Activated T-cell treated with anti-CD3 and anti-CD28 coated beads for 1 hour (primary cell): ENCODE measurements around the gene PM20D1.
"Not testable (repeated sequence)": the region's sequence is repeated elsewhere in the genome, so short reads cannot be mapped to it uniquely, and the experiment has no call there.

Source experiments
- DNase-seq: peaks from one replicate; pipeline ENCODE4 v3.0.0-alpha.2; 2020; ENCODE audit warnings: low read depth

PM20D1 gene, protein sequence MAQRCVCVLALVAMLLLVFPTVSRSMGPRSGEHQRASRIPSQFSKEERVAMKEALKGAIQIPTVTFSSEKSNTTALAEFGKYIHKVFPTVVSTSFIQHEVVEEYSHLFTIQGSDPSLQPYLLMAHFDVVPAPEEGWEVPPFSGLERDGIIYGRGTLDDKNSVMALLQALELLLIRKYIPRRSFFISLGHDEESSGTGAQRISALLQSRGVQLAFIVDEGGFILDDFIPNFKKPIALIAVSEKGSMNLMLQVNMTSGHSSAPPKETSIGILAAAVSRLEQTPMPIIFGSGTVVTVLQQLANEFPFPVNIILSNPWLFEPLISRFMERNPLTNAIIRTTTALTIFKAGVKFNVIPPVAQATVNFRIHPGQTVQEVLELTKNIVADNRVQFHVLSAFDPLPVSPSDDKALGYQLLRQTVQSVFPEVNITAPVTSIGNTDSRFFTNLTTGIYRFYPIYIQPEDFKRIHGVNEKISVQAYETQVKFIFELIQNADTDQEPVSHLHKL

DNA sequence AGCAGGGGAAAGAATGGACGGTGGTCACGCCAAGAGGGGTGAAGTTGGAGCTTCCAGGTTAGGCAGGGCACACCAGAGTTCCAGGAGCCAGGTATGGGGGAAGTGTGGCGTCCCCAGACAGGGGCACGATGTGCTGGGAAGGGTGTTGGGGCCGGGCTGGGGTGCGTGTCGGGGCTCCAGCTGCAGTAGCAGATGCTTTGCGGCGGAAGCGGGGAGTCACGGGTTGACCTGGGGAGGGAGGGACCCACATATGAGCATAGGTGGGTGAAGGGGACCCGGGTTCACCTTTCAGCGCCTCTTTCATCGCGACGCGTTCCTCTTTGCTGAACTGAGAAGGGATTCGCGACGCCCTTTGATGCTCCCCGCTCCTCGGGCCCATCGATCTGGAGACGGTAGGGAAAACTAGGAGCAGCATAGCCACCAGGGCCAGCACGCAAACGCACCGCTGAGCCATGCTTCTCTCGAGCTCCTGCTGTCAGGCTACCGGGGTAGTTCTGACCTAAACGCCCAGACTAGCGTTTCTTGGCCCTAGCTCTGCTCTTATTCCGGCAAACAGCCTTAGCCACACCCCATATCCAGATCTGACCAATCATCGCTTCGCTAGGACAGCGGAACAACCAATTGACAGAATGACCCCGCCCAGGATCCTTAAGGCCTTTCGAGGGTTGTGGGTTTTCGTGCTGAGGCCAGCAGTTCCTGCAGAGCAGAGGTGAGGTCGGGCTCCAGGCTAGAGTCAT lies at the start of gene PM20D1:
PM20D1 (minus strand) TSS at position 514 of the 737 bp plus-strand sequence; CDS start at position 454, 60 bp downstream.
- peak; percentile 61 for DNase-seq

- no peak for DNase-seq
These were observed 46.4 kb upstream of the PM20D1 start for GRCh38 chr1:205896351-205896750.

DNA sequence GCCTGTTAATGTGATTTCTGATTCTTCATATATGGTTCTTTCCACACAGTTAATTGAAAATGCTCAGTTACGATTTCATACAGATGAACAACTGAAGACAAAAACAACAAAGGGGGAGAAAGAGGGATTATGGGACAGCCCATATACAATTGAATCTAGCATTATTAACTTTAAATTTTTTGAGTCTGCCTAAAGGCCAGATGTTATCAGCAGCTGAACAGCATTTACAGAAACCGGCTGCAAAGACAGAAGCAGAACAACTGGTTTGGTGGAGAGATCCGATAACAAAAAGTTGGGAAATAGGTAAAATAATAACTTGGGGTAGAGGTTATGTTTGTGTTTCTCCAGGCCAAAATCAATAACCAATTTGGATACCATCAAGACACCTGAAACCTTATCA lies 44.2 kb upstream of the PM20D1 start:
- not testable (repeated sequence) for DNase-seq

GRCh38 chr1:205892175-205892574 lies 42.2 kb upstream of the PM20D1 start:
- DNase-seq = not testable (repeated sequence)

DNA sequence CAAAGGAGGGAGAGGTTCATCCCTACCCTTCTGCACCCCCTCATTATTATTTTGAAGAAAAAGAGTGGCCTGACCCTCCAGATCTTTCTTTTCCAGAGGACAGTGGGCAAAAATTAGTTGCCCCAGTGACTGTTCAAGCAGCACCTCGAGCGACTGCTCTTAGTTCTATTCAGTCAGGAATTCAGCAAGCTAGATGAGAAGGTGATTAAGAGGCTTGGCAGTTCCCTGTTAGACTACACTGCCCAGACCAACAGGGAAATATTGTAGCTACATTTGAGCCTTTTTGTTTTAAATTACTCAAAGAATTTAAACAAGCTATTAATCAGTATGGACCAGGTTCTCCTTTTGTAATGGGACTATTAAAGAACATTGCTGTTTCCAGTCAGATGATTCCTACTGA lies 41.5 kb upstream of the PM20D1 start:
- not testable (repeated sequence) for DNase-seq

DNA sequence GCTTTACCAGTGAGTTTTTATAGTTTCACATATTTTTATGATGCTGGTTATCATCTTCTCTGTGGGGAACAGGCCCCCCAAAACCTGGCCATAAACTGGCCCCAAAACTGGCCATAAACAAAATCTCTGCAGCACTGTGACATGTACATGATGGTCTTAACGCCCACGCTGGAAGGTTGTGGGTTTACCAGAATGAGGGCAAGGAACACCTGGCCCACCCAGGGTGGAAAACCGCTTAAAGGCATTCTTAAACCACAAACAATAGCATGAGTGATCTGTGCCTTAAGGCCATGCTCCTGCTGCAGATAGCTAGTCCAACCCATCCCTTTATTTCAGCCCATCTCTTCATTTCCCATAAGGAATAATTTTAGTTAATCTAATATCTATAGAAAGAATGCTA lies 40.7 kb upstream of the PM20D1 start:
- DNase-seq = not testable (repeated sequence)

DNA sequence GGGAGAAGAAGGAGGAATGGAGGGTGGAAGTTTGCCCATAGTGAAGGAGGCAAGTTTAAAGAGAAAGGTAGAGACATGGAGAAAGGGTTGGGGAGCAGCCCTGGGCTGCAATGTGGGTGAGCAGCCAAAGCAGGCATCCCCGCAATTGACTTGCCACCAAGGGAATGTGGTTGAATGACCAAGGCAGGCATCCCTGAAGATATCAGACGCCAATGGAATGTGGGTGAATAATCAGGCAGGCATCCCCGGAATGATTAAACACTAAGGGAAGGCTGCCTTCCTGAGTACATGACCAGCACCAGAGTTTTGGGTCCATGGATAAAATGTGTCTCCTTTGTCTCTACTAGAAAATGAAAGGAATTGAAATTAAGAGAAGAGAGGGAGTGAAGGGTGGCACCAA lies 39.8 kb upstream of the PM20D1 start:
- DNase-seq = not testable (repeated sequence)

DNA sequence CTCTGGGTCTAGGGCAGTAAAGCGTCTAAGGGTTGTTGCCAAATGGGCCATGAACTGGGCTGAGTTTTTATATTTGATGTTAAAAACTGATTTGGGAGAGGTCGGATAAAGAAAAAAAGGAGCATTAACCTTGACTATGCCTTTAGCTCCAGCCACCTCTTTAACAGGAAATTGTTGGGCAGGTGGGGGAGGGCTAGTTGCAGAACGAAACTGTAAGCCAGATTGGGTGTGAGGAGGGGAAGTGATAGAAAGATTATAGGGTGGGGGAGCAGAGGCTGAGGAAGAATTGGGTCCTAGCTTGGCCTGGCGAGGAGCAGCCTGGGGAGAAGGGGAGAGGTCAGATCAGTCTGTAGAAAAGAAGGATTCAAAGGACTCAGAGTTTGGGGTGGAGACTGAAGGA lies 39.1 kb upstream of the PM20D1 start:
- DNase-seq = not testable (repeated sequence)

GRCh38 chr1:205883792-205884191 lies 33.9 kb upstream of the PM20D1 start:
- DNase-seq = no peak

DNA sequence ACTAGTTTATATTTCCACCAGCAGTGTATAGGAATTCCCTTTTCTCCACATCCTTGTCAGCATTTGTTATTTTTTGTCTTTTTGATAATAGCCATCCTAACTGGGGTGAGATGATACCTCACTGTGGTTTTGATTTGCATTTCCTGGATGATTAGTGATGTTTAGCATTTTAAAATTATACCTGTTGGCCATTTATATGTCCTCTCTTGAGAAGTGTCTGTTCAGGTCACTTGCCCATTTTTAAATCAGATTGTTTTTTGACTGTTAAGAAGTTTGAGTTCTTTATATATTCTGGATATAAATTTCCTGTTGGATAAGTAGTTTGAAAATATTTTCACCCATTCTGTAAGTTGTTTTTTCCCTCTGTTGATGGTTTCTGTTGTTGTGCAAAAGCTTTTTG lies 31.0 kb upstream of the PM20D1 start:
- DNase-seq = no peak

- DNase-seq = no peak
These were observed 30.0 kb upstream of the PM20D1 start for GRCh38 chr1:205879974-205880373.

DNA sequence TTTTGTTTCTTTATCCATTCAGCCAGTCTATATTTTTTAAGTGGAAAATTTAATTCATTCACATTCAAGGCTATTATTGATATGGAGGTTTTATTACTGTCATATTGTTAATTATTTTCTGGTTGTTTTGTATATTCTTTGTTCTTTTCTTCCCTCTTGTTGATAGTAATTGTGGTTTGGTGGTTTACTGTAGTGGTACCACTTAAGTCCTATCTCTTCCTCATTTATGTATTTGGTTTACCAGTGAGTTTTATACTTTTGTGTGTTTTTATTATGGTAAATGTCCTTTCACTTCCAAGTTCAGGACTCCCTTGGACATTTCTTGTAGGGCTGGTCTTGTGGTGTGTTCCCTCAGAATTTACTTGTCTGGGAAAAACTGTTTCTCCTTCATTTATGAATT lies 28.1 kb upstream of the PM20D1 start:
- DNase-seq = no peak

DNA sequence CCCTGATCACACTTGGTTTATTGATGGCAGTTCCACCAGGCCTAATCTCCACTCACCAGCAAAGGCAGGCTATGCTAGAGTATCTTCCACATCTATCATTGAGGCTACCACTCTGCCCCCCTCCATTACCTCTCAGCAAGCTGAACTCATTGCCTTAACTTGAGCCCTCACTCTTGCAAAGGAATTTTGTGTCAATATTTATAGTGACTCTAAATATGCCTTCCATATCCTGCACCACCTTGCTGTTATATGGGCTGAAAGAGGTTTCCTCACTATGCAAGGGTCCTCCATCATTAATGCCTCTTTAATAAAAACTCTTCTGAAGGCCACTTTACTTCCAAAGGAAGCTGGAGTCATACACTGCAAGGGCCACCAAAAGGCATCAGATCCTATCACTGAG lies 23.2 kb upstream of the PM20D1 start:
- DNase-seq = not testable (repeated sequence)

- DNase-seq = no peak
These were observed 20.3 kb upstream of the PM20D1 start for GRCh38 chr1:205870236-205870635.

- DNase-seq = no peak
These were observed 11.6 kb upstream of the PM20D1 start for GRCh38 chr1:205861540-205861939.

DNA sequence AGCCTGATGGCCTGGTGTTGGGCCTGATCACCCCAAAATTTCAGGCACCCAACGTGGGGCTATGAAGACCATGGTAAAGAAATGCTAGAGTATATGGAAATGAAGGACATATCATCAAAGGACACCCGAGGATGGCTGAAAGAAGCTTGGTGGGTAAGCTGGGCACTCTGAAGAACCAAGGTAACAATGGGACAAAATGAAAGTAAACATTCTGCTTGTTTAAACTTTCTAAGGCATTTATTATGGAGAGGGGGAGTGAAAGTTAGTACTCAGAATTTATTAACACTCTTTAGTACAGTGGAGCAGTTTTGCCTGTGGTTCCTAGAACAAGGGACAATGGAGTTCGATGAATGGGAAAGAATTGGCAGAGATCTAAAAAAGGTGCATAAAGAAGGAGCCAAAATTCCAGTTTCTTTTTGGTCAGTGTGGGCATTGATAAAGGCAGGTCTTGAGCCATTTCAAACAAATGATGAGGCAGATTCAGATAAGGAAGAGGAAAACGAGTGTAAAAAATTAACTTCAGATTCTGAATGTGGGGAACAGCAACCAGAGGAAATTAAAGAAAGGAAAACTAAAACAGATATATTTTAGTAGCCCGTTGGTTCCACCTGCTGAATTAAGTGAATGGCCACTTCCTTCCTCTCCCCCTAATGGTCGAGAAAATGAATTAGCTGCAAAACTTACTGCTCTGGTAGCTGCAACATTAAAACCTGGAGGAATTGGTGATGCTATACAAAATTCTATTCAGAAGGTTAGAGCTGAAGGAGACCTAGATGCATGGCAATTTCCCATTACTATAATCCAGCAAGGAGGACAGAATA lies 8.4 kb upstream of the PM20D1 start:
- no peak for DNase-seq

- DNase-seq = not testable (repeated sequence)
These were observed 7.6 kb upstream of the PM20D1 start for GRCh38 chr1:205857501-205857900.

GRCh38 chr1:205856433-205856832 lies 6.5 kb upstream of the PM20D1 start:
- no peak for DNase-seq

GRCh38 chr1:205852969-205853368 lies 3.0 kb upstream of the PM20D1 start:
- DNase-seq = no peak

- no peak for DNase-seq
These were observed 2.1 kb upstream of the PM20D1 start for GRCh38 chr1:205851993-205852392.

- no peak for DNase-seq
These were observed 6.7 kb downstream of the PM20D1 start for GRCh38 chr1:205843036-205843859.
